Liver (tissue), 9 donors: ENCODE data around the gene LDLR. TPM values are rescaled to one million over a fixed set of nuclear protein-coding genes. Genes with fewer than 3 reads are reported as not detected.

Source experiments
- DNase-seq: peaks from one replicate; pipeline ENCODE4 v3.0.0-alpha.2; 2017; ENCODE audit warnings: low spot score
- H3K27ac ChIP-seq, 2 donors: one replicate each; pipeline ENCODE4 v1.7.0; 2013; ENCODE audit warnings: inconsistent platforms in 2 of 2, low read length in 2 of 2, control low read depth in 1 of 2, low read depth in 1 of 2, mild to moderate bottlenecking in 1 of 2
- H3K27me3 ChIP-seq, 4 donors: one replicate each; pipeline versions ENCODE4 v1.6.1 to v1.7.0; 2013; ENCODE audit warnings: low read length in 3 of 4, inconsistent platforms in 1 of 4, mild to moderate bottlenecking in 1 of 4, moderate library complexity in 1 of 4; ENCODE audit not compliant: control insufficient read depth in 4 of 4, insufficient read depth in 4 of 4
- H3K36me3 ChIP-seq, 4 donors: one replicate each; pipeline versions ENCODE4 v1.6.1 to v1.7.0; 2013; ENCODE audit warnings: low read length in 3 of 4, mild to moderate bottlenecking in 3 of 4, low read depth in 1 of 4, moderate library complexity in 1 of 4; ENCODE audit not compliant: control insufficient read depth in 4 of 4, insufficient read depth in 3 of 4
- H3K4me1 ChIP-seq, 4 donors: one replicate each; pipeline versions ENCODE4 v1.6.1 to v1.7.0; 2013; ENCODE audit warnings: low read length in 3 of 4, mild to moderate bottlenecking in 3 of 4, moderate library complexity in 1 of 4; ENCODE audit not compliant: control insufficient read depth in 4 of 4, insufficient read depth in 4 of 4
- H3K4me3 ChIP-seq, 3 donors: one replicate each; pipeline versions ENCODE4 v1.6.1 to v1.7.0; 2013; ENCODE audit warnings: low read length in 3 of 3, control low read depth in 1 of 3, low read depth in 1 of 3, mild to moderate bottlenecking in 1 of 3
- H3K9ac ChIP-seq, 2 donors: one replicate each; pipeline ENCODE4 v1.7.0; 2013; ENCODE audit warnings: low read length in 2 of 2, mild to moderate bottlenecking in 2 of 2, moderate library complexity in 2 of 2, control low read depth in 1 of 2, low read depth in 1 of 2
- H3K9me3 ChIP-seq, 4 donors: one replicate each; pipeline versions ENCODE4 v1.6.1 to v1.7.0; 2013; ENCODE audit warnings: low read length in 3 of 4; ENCODE audit not compliant: control insufficient read depth in 4 of 4
- EGR1 ChIP-seq, 2 donors: IDR thresholded peaks; 2 replicates each; pipeline ENCODE4 v1.6.1; 2016 to 2018; ENCODE audit warnings: antibody characterized with exemption in 2 of 2, low read depth in 2 of 2
- FOXA2 ChIP-seq: IDR thresholded peaks from 2 replicates; pipeline ENCODE4 v1.6.1; 2016; ENCODE audit warnings: antibody characterized with exemption
- GABPA ChIP-seq, 2 donors: IDR thresholded peaks in 1 of 2; conservative IDR thresholded peaks in 1 of 2; 2 replicates each; pipeline ENCODE4 v1.6.1; 2016; ENCODE audit warnings: antibody characterized with exemption in 2 of 2, mild to moderate bottlenecking in 1 of 2, moderate library complexity in 1 of 2
- HNF4A ChIP-seq, 2 donors: conservative IDR thresholded peaks; 2 replicates each; pipeline ENCODE4 v1.6.1; 2016; ENCODE audit warnings: antibody characterized with exemption in 2 of 2, mild to moderate bottlenecking in 2 of 2
- HNF4G ChIP-seq: IDR thresholded peaks from 2 replicates; pipeline ENCODE4 v1.6.1; 2016; ENCODE audit warnings: antibody characterized with exemption
- JUND ChIP-seq, 2 donors: IDR thresholded peaks; 2 replicates each; pipeline ENCODE4 v1.6.1; 2016; ENCODE audit warnings: antibody characterized with exemption in 2 of 2
- RAD21 ChIP-seq, 2 donors: IDR thresholded peaks; 2 replicates each; pipeline ENCODE4 v1.6.1; 2016; ENCODE audit warnings: antibody characterized with exemption in 2 of 2, mild to moderate bottlenecking in 2 of 2
- RXRA ChIP-seq, 2 donors: IDR thresholded peaks; 2 replicates each; pipeline ENCODE4 v1.6.1; 2017 to 2018; ENCODE audit warnings: antibody characterized with exemption in 2 of 2, mild to moderate bottlenecking in 1 of 2
- TAF1 ChIP-seq: conservative IDR thresholded peaks from 2 replicates; pipeline ENCODE4 v1.6.1; 2016; ENCODE audit warnings: antibody characterized with exemption, mild to moderate bottlenecking
- WGBS: extraction: QIAGEN DNeasy Blood & Tissue Kit; methylation state at CpG from one replicate; pipeline ENCODE4 v1.1.7; 2013; 5-methylcytosine and 5-hydroxymethylcytosine counted together
- polyA plus RNA-seq, 2 donors: library from polyadenylated mRNA; stranded (reverse) in 1 of 2; unstranded in 1 of 2; fragments of 200-250 nt in 1 of 2; fragments of >200 nt in 1 of 2; fragmentation: Nextera tagmentation in 1 of 2; extraction: Ambion mirVana in 1 of 2; gene quantifications; one replicate each; pipeline versions ENCODE4 v1.2.1 to v1.2.3, GENCODE V29; 2013 to 2015
- total RNA-seq, 2 donors: library from RNA; depleted of rRNA; stranded (reverse); fragments of >200 nt; gene quantifications; one replicate each; pipeline ENCODE4 v1.2.3, GENCODE V29; 2014
- TF ChIP-seq, protein P1 (sequence below): fragments of 150-350 bp; IDR thresholded peaks from 2 replicates; pipeline ENCODE4 v1.5.1; 2017; ENCODE audit warnings: improper control_type of control experiment, low read depth, low read length; ENCODE audit not compliant: missing input control
- TF ChIP-seq, protein P2 (sequence below): IDR thresholded peaks from 2 replicates; pipeline ENCODE4 v1.6.1; 2016; ENCODE audit warnings: antibody characterized with exemption
- TF ChIP-seq, protein P3 (sequence below): IDR thresholded peaks from 2 replicates; pipeline ENCODE4 v1.6.1; 2016; ENCODE audit warnings: antibody characterized with exemption
- TF ChIP-seq, protein P4 (sequence below): IDR thresholded peaks from 2 replicates; pipeline ENCODE4 v1.6.1; 2016; ENCODE audit warnings: antibody characterized with exemption
- donor health status: healthy.
- donor health status: healthy.
- donor health status: healthy.
- donor health status: healthy.
- donor health status: healthy.

LDLR gene
- total and polyA plus RNA-seq, 4 donors, result 17.3 to 141 (median 63.9) TPM

DNA sequence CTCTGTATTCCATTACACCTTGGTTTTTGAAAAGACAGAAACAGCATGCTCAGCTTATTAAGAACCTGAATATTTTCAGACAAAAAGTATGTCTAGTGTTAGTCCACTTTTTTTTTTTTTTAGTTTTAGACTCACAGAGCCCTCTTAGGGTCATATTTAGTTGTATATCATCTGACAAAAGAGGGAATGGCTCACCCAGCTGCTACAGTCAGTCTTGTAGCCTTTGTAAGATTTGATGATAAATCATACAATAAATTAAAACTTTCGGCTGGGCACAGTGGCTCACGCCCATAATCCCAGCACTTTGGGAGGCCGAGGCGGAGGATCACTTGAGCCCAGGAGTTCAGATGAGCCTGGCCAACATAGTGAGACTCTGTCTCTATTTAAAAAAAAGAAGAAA, 43.7 kb upstream of the LDLR start:
- DNase-seq, result no peak
- no peak for TF ChIP-seq JUND (IDR thresholded peaks at IDR 0.05)
- TF ChIP-seq, protein P1, sequence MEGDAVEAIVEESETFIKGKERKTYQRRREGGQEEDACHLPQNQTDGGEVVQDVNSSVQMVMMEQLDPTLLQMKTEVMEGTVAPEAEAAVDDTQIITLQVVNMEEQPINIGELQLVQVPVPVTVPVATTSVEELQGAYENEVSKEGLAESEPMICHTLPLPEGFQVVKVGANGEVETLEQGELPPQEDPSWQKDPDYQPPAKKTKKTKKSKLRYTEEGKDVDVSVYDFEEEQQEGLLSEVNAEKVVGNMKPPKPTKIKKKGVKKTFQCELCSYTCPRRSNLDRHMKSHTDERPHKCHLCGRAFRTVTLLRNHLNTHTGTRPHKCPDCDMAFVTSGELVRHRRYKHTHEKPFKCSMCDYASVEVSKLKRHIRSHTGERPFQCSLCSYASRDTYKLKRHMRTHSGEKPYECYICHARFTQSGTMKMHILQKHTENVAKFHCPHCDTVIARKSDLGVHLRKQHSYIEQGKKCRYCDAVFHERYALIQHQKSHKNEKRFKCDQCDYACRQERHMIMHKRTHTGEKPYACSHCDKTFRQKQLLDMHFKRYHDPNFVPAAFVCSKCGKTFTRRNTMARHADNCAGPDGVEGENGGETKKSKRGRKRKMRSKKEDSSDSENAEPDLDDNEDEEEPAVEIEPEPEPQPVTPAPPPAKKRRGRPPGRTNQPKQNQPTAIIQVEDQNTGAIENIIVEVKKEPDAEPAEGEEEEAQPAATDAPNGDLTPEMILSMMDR, result no peak
- TF ChIP-seq EGR1 (IDR thresholded peaks at IDR 0.05; ENCODE audit: low read depth in 2 of 2), result no peak
- TF ChIP-seq, protein P2, sequence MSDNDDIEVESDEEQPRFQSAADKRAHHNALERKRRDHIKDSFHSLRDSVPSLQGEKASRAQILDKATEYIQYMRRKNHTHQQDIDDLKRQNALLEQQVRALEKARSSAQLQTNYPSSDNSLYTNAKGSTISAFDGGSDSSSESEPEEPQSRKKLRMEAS, result no peak
- no peak for TF ChIP-seq FOXA2
- TF ChIP-seq HNF4A (conservative IDR thresholded peaks at IDR 0.05), result no peak
- Histone ChIP-seq H3K27me3 (no peaks in the 10 kb centered on the region), H3K4me1 (no peaks in the 10 kb centered on the region), H3K4me3 (no peak overlapping the region), H3K9ac (no peak overlapping the region), H3K9me3 (no peaks in the 10 kb centered on the region), H3K27ac (no peak overlapping the region), H3K36me3 (peaks cover 0 to 14% (median 7%) of the 10 kb centered on the region in 4 donors)
- 97% methylated on average over 4 of the region's 4 CpGs for WGBS

DNA sequence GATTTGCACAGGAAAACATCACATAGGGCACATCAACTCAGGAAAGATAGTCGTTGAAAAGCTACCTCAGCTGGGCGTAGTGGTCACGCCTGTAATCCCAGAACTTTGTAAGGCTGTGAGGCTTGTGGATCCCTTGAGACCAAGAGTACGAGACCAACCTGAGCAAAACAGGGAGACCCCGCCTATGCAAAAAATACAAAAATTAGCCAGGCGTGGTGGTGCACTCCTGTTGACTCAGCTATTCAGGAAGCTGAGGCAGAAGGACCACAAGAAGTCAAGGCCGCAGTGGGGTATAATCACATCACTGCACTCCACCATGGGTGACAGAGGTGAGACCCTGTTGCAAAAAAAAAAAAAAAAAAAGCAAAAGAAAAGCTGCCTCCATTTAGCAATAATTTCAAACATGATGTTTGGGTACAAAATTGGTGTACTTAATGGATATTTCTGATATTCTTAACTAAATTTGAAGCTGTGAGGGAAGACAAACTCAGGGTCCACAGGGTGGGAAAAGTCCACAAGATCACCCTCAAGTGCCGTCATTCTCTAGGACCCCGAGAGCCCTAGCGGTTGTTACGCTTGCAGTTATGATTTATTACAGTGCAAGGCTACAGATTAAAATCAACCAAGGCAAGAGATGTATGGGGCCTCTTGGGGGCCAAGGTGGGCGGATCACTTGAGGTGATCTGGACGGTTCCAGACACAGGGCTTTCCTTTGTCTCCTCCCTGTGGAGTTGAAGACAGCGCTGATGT, 42.5 kb upstream of the LDLR start:
- WGBS, result 95% methylated on average over 14 of the region's 14 CpGs
- Histone ChIP-seq H3K9me3 (no peaks in the 10 kb centered on the region), H3K27me3 (no peaks in the 10 kb centered on the region), H3K9ac (no peak overlapping the region), H3K4me1 (no peaks in the 10 kb centered on the region), H3K4me3 (no peak overlapping the region), H3K27ac (no peak overlapping the region), H3K36me3 (peaks cover 0 to 9% (median 3%) of the 10 kb centered on the region in 4 donors)
- TF ChIP-seq, protein P3, sequence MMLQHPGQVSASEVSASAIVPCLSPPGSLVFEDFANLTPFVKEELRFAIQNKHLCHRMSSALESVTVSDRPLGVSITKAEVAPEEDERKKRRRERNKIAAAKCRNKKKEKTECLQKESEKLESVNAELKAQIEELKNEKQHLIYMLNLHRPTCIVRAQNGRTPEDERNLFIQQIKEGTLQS, result no peak
- TF ChIP-seq HNF4A (conservative IDR thresholded peaks at IDR 0.05) (no peak), EGR1 (IDR thresholded peaks at IDR 0.05; ENCODE audit: low read depth in 2 of 2) (no peak), JUND (IDR thresholded peaks at IDR 0.05) (no peak), TAF1 (no peak), RAD21 (IDR thresholded peaks at IDR 0.05) (no peak), RXRA (IDR thresholded peaks at IDR 0.05) (no peak), FOXA2 (no peak), HNF4G (no peak), GABPA (IDR thresholded peaks at IDR 0.05 in 1 of 2, conservative IDR thresholded peaks at IDR 0.05 in 1 of 2) (no peak)
- TF ChIP-seq, protein P2, result no peak
- TF ChIP-seq, protein P4, sequence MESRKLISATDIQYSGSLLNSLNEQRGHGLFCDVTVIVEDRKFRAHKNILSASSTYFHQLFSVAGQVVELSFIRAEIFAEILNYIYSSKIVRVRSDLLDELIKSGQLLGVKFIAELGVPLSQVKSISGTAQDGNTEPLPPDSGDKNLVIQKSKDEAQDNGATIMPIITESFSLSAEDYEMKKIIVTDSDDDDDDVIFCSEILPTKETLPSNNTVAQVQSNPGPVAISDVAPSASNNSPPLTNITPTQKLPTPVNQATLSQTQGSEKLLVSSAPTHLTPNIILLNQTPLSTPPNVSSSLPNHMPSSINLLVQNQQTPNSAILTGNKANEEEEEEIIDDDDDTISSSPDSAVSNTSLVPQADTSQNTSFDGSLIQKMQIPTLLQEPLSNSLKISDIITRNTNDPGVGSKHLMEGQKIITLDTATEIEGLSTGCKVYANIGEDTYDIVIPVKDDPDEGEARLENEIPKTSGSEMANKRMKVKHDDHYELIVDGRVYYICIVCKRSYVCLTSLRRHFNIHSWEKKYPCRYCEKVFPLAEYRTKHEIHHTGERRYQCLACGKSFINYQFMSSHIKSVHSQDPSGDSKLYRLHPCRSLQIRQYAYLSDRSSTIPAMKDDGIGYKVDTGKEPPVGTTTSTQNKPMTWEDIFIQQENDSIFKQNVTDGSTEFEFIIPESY, result no peak
- no peak for DNase-seq
